ENCODE data around the gene TPT1. TPM values are rescaled to one million over a fixed set of nuclear protein-coding genes. Genes with fewer than 3 reads are reported as not detected.

The TPT1 gene
- total RNA-seq, 4 donors from 2014 or later: 3,407 to 5,053 (median 4,011) TPM

DNA sequence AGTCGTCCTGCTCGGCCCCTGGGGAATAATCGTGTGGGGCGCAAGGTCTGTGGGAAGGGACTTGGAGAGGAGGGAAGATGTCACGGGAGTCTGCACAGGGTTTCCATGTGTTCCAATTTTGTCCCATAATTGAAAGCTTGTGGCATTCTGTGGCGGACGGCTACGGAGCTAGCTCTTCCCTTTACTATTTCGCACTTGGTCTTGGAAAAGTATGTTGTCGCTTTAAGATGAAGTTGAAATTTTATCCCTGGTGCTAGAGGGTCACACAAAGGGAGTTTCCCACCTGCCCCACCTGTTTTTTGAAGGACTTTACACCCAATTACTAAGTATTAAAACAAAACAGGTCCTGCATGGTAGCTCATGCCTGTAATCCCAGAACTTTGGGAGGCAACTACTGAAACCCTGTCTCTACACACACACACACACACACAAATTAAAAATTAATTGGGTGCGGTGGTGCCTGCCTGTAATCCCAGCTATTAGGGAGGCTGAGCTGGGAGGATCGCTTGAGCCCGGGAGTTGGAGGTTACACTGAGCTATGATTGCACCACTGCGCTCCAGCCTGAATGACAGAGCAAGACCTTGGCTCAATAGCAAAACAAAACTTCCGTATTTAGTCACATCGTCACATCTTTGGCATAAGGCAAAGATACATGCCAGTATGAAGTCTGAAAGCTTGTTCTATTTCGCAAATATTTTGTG is 967 bp upstream of the TPT1 start:
- ATAC-seq (ENCODE audit: low FRiP score) (no peak), DNase-seq (ENCODE audit: low spot score) (no peak)
- TF ChIP-seq, protein P1, sequence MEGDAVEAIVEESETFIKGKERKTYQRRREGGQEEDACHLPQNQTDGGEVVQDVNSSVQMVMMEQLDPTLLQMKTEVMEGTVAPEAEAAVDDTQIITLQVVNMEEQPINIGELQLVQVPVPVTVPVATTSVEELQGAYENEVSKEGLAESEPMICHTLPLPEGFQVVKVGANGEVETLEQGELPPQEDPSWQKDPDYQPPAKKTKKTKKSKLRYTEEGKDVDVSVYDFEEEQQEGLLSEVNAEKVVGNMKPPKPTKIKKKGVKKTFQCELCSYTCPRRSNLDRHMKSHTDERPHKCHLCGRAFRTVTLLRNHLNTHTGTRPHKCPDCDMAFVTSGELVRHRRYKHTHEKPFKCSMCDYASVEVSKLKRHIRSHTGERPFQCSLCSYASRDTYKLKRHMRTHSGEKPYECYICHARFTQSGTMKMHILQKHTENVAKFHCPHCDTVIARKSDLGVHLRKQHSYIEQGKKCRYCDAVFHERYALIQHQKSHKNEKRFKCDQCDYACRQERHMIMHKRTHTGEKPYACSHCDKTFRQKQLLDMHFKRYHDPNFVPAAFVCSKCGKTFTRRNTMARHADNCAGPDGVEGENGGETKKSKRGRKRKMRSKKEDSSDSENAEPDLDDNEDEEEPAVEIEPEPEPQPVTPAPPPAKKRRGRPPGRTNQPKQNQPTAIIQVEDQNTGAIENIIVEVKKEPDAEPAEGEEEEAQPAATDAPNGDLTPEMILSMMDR (IDR thresholded peaks at IDR 0.05): no peak

DNA sequence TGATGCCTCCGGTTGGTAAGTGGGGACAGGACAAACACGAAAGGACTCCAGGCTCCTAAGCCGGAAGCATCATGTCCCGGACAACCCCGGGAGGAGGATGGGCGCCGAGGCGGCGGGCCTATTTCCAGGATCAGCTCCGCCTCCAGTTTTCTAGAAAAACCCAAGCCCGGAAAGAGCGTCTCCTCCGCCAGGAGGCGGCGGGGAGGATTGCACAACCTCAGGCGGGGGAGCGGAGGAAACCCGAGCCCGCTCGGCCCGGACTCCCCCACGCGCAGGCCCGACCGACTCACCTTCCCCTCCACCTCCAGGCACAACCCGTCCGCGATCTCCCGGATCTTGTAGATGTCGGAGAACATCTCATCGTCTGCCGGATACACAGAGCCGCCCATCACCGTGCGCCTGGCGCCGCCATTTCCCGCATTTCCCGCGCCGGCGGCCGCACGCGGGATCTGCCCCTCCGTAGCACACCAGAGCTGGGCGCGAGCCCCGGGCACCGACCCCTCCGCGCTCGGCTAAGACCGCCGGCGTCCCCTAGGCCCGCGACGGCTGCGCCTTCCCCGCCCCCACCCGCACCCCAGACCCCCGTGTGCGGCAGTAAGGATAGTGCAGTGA is 455 bp downstream of the TPT1 start:
- TF ChIP-seq, protein P1 (IDR thresholded peaks at IDR 0.05): no peak
- ATAC-seq (ENCODE audit: low FRiP score) (peak; percentile 65), DNase-seq (ENCODE audit: low spot score) (peak; percentile 66)

DNA sequence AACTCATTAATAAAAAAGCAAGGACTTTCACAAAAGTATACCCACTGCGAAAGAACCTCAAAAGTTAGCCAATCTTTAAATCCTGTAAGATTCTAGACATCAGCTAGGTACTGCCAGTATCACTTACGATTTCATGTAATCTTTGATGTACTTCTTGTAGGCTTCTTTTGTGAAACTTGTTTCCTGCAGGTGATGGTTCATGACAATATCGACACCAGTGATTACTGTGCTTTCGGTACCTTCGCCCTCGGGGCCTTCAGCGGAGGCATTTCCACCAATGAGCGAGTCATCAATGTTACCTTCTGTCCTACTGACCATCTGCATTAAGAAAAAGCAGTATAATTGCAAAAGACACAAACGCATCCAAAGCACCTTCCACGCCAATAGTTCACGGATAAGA is 1.1 kb downstream of the TPT1 start:
- TF ChIP-seq, protein P1 (IDR thresholded peaks at IDR 0.05): no peak

DNA sequence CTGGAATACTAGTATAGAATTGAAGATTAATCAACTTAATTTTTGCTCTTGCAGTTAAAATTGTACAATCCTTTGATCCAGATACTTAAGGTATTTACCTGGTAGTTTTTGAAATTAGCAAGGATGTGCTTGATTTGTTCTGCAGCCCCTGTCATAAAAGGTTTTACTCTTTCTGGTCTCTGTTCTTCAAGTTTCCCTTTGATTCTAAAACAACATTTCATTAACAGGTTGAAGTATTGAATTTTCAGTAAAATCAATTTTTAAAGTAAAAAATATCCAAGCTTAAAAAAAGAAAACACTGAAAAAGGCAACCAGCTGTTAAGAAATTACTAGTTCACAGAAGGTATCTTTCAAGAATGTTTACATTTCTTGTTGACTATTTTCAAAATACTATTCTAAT is 1.6 kb downstream of the TPT1 start:
- TF ChIP-seq, protein P1 (IDR thresholded peaks at IDR 0.05): no peak
- ATAC-seq (ENCODE audit: low FRiP score): no peak
- no peak for DNase-seq (ENCODE audit: low spot score)

More for the DNA sequence above, 1.1 kb downstream of the TPT1 start:
- no peak for DNase-seq (ENCODE audit: low spot score)
- no peak for ATAC-seq (ENCODE audit: low FRiP score)

DNA sequence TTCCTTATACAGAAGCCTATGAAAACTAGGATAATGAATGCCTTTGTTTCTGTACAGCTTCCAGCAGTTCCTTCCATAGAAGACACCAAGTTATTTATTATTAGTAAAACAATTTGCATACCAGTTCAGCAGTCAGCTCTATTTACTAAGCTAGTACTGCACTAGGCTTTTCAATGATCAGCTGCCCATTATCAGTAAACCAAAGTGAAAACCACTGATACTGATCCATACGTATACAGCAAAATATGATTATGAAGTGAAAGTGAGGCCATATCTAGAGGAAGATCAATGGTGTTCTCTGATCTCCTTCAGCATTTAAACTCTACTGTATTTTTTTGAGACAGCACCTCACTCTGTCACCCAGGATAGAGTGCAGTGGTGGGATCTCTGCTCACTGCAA is 3.2 kb downstream of the TPT1 start:
- DNase-seq (ENCODE audit: low spot score) (no peak), ATAC-seq (ENCODE audit: low FRiP score) (no peak)
- TF ChIP-seq, protein P1 (IDR thresholded peaks at IDR 0.05): no peak

DNA sequence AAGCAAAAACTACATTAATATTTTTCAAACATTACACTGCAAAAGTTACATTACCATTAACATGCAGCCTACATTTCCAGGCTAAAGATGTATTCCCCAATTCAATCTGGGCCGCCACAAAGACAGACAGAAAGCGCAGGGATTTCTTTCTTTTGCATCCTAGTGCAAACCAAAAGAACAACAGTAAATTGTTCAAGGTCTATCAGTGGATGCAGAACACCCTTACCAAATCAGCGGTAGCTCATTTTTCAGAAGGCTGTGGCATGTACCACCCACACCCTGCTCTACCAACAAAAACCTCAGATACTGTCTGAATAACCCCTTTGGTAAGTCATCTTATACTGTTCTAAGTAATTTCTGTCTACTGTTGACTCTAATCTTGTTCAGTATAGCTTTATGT is 3.6 kb downstream of the TPT1 start:
- TF ChIP-seq, protein P1 (IDR thresholded peaks at IDR 0.05): no peak
- DNase-seq (ENCODE audit: low spot score) (no peak), ATAC-seq (ENCODE audit: low FRiP score) (no peak)
